HEK293T (cell line): Measurements from ENCODE around the gene EPHA5.

ENCODE experiments used
- ELF4 ChIP-seq: fragments of 450-650 bp; IDR thresholded peaks from 2 replicates; pipeline ENCODE4 v1.6.1; 2017; ENCODE audit warnings: antibody characterized with exemption
- FOXA1 ChIP-seq: fragments of 450-650 bp; IDR thresholded peaks from 2 replicates; pipeline ENCODE4 v1.6.1; 2016; ENCODE audit warnings: mild to moderate bottlenecking
- FOXK2 ChIP-seq: fragments of 450-650 bp; IDR thresholded peaks from 2 replicates; pipeline ENCODE4 v1.6.1; 2016; ENCODE audit warnings: mild to moderate bottlenecking
- LEF1 ChIP-seq: fragments of 450-650 bp; IDR thresholded peaks from 2 replicates; pipeline ENCODE4 v1.6.1; 2017; ENCODE audit warnings: mild to moderate bottlenecking, borderline replicate concordance
- SP1 ChIP-seq: fragments of 450-650 bp; IDR thresholded peaks from 2 replicates; pipeline ENCODE4 v1.6.1; 2017
- SUZ12 ChIP-seq: fragments of 450-650 bp; IDR thresholded peaks from 2 replicates; pipeline ENCODE4 v1.6.1; 2016; ENCODE audit warnings: mild to moderate bottlenecking

DNA sequence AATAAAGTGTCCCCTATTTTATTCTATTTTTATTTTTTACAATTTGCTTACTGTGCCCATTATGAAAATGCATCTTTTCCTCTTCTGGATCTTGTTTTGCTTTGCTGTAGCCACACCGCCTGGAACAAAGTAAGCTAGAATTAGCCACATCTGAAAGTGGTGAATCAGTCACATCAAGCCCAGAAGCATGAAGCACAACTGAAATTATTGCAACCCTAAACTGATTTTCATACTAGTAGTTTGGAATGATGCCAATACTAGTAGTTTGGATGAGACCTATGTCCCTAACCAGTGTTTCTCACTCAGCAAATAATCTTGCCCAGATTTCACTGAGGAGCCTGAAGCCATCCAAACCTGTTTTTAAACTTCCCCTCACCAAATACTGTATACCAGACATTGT is 303.0 kb downstream of the EPHA5 start:
- no peak for TF ChIP-seq FOXK2
- TF ChIP-seq SP1 = no peak
- no peak for TF ChIP-seq FOXA1
- no peak for TF ChIP-seq ELF4
- no peak for TF ChIP-seq LEF1
- no peak for TF ChIP-seq SUZ12
